HepG2 (cell line): ENCODE results near the gene PSMB9. TPM values are rescaled to one million over a fixed set of nuclear protein-coding genes. Genes with fewer than 3 reads are reported as not detected.

ENCODE experiments used
- ARID4A ChIP-seq: sonication (generic); formaldehyde crosslinking; IDR thresholded peaks from 2 replicates; pipeline ENCODE4 v1.5.0; 2020; ENCODE audit warnings: mild to moderate bottlenecking, missing genetic modification reagents, borderline replicate concordance
- ATM ChIP-seq: fragments of 450-650 bp; IDR thresholded peaks from 2 replicates; pipeline ENCODE4 v1.7.1; 2017; ENCODE audit warnings: mild to moderate bottlenecking, borderline replicate concordance
- BORCS8-MEF2B ChIP-seq: sonication (generic); formaldehyde crosslinking; IDR thresholded peaks from 2 replicates; pipeline ENCODE4 v1.8.0; 2022; ENCODE audit warnings: mild to moderate bottlenecking, missing genetic modification reagents
- FOXC1 ChIP-seq: sonication (generic); formaldehyde crosslinking; IDR thresholded peaks from 2 replicates; pipeline ENCODE4 v1.8.0; 2022; ENCODE audit warnings: mild to moderate bottlenecking, missing genetic modification reagents, borderline replicate concordance
- JUN ChIP-seq: sonication (generic); formaldehyde crosslinking; IDR thresholded peaks from 2 replicates; pipeline ENCODE4 v1.4.0; 2020; ENCODE audit warnings: mild to moderate bottlenecking, missing genetic modification reagents
- KAT7 ChIP-seq: IDR thresholded peaks from 2 replicates; pipeline ENCODE4 v1.6.1; 2018; ENCODE audit warnings: borderline replicate concordance, missing compliant biosample characterization
- NBN ChIP-seq: fragments of 450-650 bp; conservative IDR thresholded peaks from 2 replicates; pipeline ENCODE4 v1.6.1; 2017
- RBAK ChIP-seq: sonication (generic); formaldehyde crosslinking; IDR thresholded peaks from 2 replicates; pipeline ENCODE4 v1.5.1; 2020; ENCODE audit warnings: mild to moderate bottlenecking, missing genetic modification reagents
- TEAD3 ChIP-seq: optimal IDR thresholded peaks from 2 replicates; pipeline ENCODE3; 2016; ENCODE audit warnings: borderline replicate concordance
- ZMAT5 ChIP-seq: sonication (generic); formaldehyde crosslinking; IDR thresholded peaks from 2 replicates; pipeline ENCODE4 v1.5.0; 2020; ENCODE audit warnings: mild to moderate bottlenecking, low read depth, missing genetic modification reagents, borderline replicate concordance
- polyA plus RNA-seq, 8 experiments: library from polyadenylated mRNA; depleted of rRNA in 3 of 8; stranded (reverse) in 7 of 8; unstranded in 1 of 8; fragments of >200 nt; fragmentation: Illumina TruSeq in 4 of 8; extraction: Trizol in 4 of 8; gene quantifications; 2 replicates each; pipeline versions ENCODE4 v1.2.1 to v1.2.3, GENCODE V29; 2011 to 2016; ENCODE audit warnings: low read depth in 4 of 8, missing spikeins in 1 of 8, mixed read lengths in 1 of 8; ENCODE audit not compliant: insufficient read depth in 1 of 8
- total RNA-seq, 5 experiments: library from RNA; depleted of rRNA; stranded (reverse); fragments of >200 nt; fragmentation: Illumina TruSeq; extraction: Trizol; gene quantifications; 2 replicates each; pipeline ENCODE4 v1.2.3, GENCODE V29; 2016; ENCODE audit warnings: low read depth in 1 of 5
- TF ChIP-seq, protein P1 (sequence below): sonication (generic); formaldehyde crosslinking; IDR thresholded peaks from 2 replicates; pipeline ENCODE4 v1.5.0; 2020; ENCODE audit warnings: mild to moderate bottlenecking, missing genetic modification reagents, moderate library complexity
- TF ChIP-seq, protein P2 (sequence below): sonication (generic); formaldehyde crosslinking; IDR thresholded peaks from 2 replicates; pipeline ENCODE4 v1.9.0; 2021; ENCODE audit warnings: mild to moderate bottlenecking, missing genetic modification reagents

PSMB9 gene
- total and polyA plus RNA-seq, 2 of the 13 experiments (the other 11 are each of a cell fraction or from before 2014, with no cell fraction given) = 15.6 to 16.0 TPM

- TF ChIP-seq RBAK (no peak), ATM (no peak), JUN (no peak), FOXC1 (CRISPR knock-in tag) (no peak; the same call in 1 of the 2 replicates), BORCS8-MEF2B (peak; percentile 66; the same call in 1 of the 2 replicates), ARID4A (CRISPR knock-in tag) (peak; percentile 80; the same call in 1 of the 2 replicates), TEAD3 (CRISPR knock-in tag) (peak; percentile 65), NBN (no peak), KAT7 (peak; percentile 86), ZMAT5 (no peak)
- TF ChIP-seq, protein P1, sequence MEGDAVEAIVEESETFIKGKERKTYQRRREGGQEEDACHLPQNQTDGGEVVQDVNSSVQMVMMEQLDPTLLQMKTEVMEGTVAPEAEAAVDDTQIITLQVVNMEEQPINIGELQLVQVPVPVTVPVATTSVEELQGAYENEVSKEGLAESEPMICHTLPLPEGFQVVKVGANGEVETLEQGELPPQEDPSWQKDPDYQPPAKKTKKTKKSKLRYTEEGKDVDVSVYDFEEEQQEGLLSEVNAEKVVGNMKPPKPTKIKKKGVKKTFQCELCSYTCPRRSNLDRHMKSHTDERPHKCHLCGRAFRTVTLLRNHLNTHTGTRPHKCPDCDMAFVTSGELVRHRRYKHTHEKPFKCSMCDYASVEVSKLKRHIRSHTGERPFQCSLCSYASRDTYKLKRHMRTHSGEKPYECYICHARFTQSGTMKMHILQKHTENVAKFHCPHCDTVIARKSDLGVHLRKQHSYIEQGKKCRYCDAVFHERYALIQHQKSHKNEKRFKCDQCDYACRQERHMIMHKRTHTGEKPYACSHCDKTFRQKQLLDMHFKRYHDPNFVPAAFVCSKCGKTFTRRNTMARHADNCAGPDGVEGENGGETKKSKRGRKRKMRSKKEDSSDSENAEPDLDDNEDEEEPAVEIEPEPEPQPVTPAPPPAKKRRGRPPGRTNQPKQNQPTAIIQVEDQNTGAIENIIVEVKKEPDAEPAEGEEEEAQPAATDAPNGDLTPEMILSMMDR = peak; percentile 39
- TF ChIP-seq, protein P2, sequence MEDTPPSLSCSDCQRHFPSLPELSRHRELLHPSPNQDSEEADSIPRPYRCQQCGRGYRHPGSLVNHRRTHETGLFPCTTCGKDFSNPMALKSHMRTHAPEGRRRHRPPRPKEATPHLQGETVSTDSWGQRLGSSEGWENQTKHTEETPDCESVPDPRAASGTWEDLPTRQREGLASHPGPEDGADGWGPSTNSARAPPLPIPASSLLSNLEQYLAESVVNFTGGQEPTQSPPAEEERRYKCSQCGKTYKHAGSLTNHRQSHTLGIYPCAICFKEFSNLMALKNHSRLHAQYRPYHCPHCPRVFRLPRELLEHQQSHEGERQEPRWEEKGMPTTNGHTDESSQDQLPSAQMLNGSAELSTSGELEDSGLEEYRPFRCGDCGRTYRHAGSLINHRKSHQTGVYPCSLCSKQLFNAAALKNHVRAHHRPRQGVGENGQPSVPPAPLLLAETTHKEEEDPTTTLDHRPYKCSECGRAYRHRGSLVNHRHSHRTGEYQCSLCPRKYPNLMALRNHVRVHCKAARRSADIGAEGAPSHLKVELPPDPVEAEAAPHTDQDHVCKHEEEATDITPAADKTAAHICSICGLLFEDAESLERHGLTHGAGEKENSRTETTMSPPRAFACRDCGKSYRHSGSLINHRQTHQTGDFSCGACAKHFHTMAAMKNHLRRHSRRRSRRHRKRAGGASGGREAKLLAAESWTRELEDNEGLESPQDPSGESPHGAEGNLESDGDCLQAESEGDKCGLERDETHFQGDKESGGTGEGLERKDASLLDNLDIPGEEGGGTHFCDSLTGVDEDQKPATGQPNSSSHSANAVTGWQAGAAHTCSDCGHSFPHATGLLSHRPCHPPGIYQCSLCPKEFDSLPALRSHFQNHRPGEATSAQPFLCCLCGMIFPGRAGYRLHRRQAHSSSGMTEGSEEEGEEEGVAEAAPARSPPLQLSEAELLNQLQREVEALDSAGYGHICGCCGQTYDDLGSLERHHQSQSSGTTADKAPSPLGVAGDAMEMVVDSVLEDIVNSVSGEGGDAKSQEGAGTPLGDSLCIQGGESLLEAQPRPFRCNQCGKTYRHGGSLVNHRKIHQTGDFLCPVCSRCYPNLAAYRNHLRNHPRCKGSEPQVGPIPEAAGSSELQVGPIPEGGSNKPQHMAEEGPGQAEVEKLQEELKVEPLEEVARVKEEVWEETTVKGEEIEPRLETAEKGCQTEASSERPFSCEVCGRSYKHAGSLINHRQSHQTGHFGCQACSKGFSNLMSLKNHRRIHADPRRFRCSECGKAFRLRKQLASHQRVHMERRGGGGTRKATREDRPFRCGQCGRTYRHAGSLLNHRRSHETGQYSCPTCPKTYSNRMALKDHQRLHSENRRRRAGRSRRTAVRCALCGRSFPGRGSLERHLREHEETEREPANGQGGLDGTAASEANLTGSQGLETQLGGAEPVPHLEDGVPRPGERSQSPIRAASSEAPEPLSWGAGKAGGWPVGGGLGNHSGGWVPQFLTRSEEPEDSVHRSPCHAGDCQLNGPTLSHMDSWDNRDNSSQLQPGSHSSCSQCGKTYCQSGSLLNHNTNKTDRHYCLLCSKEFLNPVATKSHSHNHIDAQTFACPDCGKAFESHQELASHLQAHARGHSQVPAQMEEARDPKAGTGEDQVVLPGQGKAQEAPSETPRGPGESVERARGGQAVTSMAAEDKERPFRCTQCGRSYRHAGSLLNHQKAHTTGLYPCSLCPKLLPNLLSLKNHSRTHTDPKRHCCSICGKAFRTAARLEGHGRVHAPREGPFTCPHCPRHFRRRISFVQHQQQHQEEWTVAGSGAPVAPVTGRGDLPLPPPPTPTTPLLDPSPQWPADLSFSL (CRISPR knock-in tag) = no peak
- TF ChIP-seq, all 625 proteins: peak for 286
These were observed 40.4 kb downstream of the PSMB9 start (continued) for GRCh38 chr6:32894085-32895005.
